Stimulated activated naive CD8-positive, alpha-beta T cell treated with anti-CD3 and anti-CD28 coated beads, Interleukin-15, Interleukin-2, amounts not matched to agents 100 U/mL and 50 U/mL, for 24 hours (primary cell): ENCODE results near the gene FRMD4A.

ENCODE experiments used
- ATAC-seq: fragments of 150-1000 bp; cut with Tn5 transposase; one replicate; pipeline ENCODE4 v1.10.0; 2021
- DNase-seq: peaks from one replicate; pipeline ENCODE4 v3.0.0; 2021

Gene FRMD4A

GRCh38 chr10:13604357-13605040 is 726.2 kb downstream of the FRMD4A start:
- DNase-seq (no peak), ATAC-seq (no peak)

DNA sequence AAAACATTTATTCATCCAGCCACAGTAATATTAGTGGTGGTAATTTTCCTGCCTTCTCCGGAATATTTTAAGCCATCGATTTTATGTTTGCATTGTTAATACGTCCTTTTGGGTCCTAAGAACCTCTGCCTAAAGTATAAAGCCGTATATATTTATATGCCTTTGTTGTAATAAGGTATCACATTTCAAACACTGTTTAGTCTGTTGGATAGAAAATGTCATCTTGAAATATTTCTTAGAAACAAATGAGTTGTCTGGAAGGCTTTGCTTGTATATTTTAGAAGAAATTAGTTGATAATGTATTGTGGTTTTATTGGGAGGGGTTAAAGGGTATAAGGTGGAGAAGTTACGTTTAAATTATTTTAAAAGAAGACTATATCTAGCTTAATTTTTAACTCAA is 732.8 kb downstream of the FRMD4A start:
- DNase-seq (no peak), ATAC-seq (no peak)

GRCh38 chr10:13594641-13595040 is 736.1 kb downstream of the FRMD4A start:
- ATAC-seq, result no peak
- DNase-seq, result no peak
